ENCODE results near the gene KLHL26. TPM values are rescaled to one million over a fixed set of nuclear protein-coding genes. Genes with fewer than 3 reads are reported as not detected.

Gene KLHL26
- total RNA-seq, 2 experiments from 2014 or later: 13.7 to 19.0 TPM

DNA sequence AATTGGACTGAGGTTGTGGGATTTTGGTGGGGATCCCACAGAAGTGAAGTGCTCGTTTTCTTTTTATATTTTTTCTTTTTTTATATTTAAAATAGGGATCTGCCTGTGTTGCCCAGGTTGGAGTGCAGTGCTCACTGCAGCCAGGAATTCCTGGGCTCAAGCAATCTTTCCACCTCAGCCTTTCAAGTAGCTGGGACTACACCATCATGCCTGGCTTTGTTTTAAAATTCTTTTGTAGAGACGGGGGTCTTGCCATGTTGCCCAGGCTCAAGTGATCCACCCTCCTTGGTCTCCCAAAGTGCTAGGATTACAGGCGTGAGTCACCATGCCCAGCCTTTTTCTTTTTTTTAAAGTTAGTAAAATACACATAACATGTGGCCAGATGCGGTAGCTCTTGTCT, 67.2 kb downstream of the KLHL26 start:
- intact Hi-C loops (cut with DNase I, micrococcal nuclease): loop anchor here (5.0 to 10.0 kb wide), 3 partner anchors 67 to 179 kb away; partner anchors contain the start of genes ELL (in 1 of the 2), KLHL26 (in 1 of the 2) and UPF1 (in 1 of the 2)
- DNase-seq: no peak
- POLR2A ChIA-PET: interaction anchor here (0.6 kb wide), 1 partner anchor 143 kb away, joined by 3 read pairs; no protein-coding TSS in a partner anchor

DNA sequence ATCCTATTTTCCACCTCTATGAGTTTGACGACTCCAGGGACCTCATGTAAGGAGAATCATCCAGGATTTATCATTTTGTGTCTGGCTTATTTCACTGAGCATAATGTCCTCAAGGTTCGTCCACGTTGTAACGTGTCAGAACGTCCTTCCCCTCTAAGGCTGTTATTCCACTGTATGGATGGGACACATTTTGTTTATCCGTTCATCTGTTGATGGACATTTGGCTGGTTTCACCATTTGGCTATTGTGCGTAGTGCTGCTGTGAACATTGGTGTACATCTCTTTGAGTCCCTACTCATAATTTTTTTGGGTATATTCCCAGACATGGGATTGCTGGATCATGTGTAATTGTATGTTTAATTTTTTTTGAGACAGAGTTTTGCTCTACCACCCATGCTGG, 68.1 kb downstream of the KLHL26 start:
- H3K27me3 Mint-ChIP-seq: no peaks in the 10 kb centered on the region
- H3K36me3 ChIP-seq (ENCODE audit: insufficient read depth, low read length): no peaks in the 10 kb centered on the region
- DNase-seq: no peak
- no peaks in the 10 kb centered on the region for H3K36me3 Mint-ChIP-seq (ENCODE audit: low read depth)
- H3K4me1 Mint-ChIP-seq (ENCODE audit: low read depth): peaks cover 24% of the 10 kb centered on the region
- no peaks in the 10 kb centered on the region for H3K9me3 Mint-ChIP-seq
- H3K9me3 ChIP-seq (ENCODE audit: control insufficient read depth in 1 of 2, insufficient read depth in 1 of 2, low read length in 2 of 2): no peaks in the 10 kb centered on the region
- no peak for ATAC-seq (ENCODE audit: poor library complexity)
- H3K4me1 ChIP-seq (ENCODE audit: insufficient read depth, low read length): peaks cover 31% of the 10 kb centered on the region
- ChIA-PET POLR2A (no interaction called here), CTCF (no interaction called here)
- H3K27ac Mint-ChIP-seq: no peak overlapping the region
- no peak overlapping the region for H3K4me3 ChIP-seq (ENCODE audit: low read length)
- no peak overlapping the region for H3K27ac ChIP-seq (ENCODE audit: low read depth in 1 of 2, low read length in 2 of 2)
- intact Hi-C loops (cut with DNase I, micrococcal nuclease): loop anchor here (5.0 to 10.0 kb wide), 3 partner anchors 68 to 180 kb away; partner anchors contain the start of genes ELL (in 1 of the 2), KLHL26 (in 1 of the 2) and UPF1 (in 1 of the 2)
- no peaks in the 10 kb centered on the region for H3K27me3 ChIP-seq (ENCODE audit: control insufficient read depth in 1 of 2, insufficient read depth in 2 of 2, low read length in 2 of 2)
- no peak overlapping the region for H3K4me3 Mint-ChIP-seq
- TF ChIP-seq, protein P1, sequence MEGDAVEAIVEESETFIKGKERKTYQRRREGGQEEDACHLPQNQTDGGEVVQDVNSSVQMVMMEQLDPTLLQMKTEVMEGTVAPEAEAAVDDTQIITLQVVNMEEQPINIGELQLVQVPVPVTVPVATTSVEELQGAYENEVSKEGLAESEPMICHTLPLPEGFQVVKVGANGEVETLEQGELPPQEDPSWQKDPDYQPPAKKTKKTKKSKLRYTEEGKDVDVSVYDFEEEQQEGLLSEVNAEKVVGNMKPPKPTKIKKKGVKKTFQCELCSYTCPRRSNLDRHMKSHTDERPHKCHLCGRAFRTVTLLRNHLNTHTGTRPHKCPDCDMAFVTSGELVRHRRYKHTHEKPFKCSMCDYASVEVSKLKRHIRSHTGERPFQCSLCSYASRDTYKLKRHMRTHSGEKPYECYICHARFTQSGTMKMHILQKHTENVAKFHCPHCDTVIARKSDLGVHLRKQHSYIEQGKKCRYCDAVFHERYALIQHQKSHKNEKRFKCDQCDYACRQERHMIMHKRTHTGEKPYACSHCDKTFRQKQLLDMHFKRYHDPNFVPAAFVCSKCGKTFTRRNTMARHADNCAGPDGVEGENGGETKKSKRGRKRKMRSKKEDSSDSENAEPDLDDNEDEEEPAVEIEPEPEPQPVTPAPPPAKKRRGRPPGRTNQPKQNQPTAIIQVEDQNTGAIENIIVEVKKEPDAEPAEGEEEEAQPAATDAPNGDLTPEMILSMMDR (IDR thresholded peaks at IDR 0.05): no peak

More for the DNA sequence above, 67.2 kb downstream of the KLHL26 start:
- H3K27ac ChIP-seq (ENCODE audit: low read depth in 1 of 2, low read length in 2 of 2): no peak overlapping the region
- H3K36me3 Mint-ChIP-seq (ENCODE audit: low read depth): no peaks in the 10 kb centered on the region
- H3K27me3 ChIP-seq (ENCODE audit: control insufficient read depth in 1 of 2, insufficient read depth in 2 of 2, low read length in 2 of 2): no peaks in the 10 kb centered on the region
- no peak overlapping the region for H3K4me3 Mint-ChIP-seq
- peaks cover 33% of the 10 kb centered on the region for H3K4me1 Mint-ChIP-seq (ENCODE audit: low read depth)
- H3K9me3 ChIP-seq (ENCODE audit: control insufficient read depth in 1 of 2, insufficient read depth in 1 of 2, low read length in 2 of 2): no peaks in the 10 kb centered on the region
- H3K27ac Mint-ChIP-seq: no peak overlapping the region
- H3K4me1 ChIP-seq (ENCODE audit: insufficient read depth, low read length): peaks cover 31% of the 10 kb centered on the region
- no peak for ATAC-seq (ENCODE audit: poor library complexity)
- H3K36me3 ChIP-seq (ENCODE audit: insufficient read depth, low read length): no peaks in the 10 kb centered on the region
- TF ChIP-seq, protein P1 (IDR thresholded peaks at IDR 0.05): no peak
- CTCF ChIA-PET: no interaction called here
- no peaks in the 10 kb centered on the region for H3K9me3 Mint-ChIP-seq
- no peaks in the 10 kb centered on the region for H3K27me3 Mint-ChIP-seq
- H3K4me3 ChIP-seq (ENCODE audit: low read length): no peak overlapping the region

DNA sequence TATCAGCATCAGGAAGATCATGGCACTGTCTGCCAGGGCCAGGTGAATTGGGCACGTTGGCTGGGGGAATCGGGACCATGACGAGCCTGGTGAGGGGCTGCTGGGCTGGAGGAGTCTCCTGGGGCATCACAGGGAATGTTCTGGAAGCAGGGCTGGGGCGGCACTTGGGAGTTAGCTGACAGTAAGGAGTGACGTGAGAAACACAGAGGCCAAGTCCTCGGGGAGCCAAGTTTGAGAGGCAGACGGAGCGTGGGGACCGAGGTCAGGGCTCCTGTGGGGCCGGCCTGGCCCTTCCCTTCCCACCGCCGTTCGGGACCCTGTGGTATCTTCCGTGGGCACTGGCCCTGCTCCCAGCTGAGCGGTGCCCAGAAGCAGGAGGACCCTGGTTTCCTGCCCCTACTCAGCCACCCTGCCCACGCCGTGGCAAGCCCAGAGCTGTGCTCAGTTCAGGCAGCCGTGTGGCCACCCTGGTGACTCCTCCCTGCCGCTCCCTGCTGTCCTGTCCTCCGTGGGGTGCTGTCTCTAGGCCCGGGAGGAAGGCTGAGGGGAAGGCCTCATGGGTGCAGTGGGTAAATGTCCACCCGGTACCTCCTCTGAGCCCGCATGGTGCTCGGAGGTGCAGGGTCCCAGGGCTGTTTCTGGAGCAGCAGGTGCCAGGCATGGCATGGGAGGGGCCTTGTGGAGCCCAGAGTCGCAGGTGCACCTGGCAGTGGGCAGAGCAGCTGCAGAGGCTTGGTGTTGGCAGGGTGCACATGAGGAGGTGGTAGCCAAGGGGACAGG, 71.8 kb downstream of the KLHL26 start:
- Mint-ChIP-seq H3K4me1 (ENCODE audit: low read depth) (peaks cover 15% of the 10 kb centered on the region), H3K9me3 (no peaks in the 10 kb centered on the region), H3K36me3 (ENCODE audit: low read depth) (no peaks in the 10 kb centered on the region), H3K4me3 (no peak overlapping the region), H3K27me3 (no peaks in the 10 kb centered on the region), H3K27ac (no peak overlapping the region)
- TF ChIP-seq, protein P1 (IDR thresholded peaks at IDR 0.05): no peak
- POLR2A ChIA-PET: interaction anchor here (0.6 kb wide), 1 partner anchor 57 kb away, joined by 3 read pairs; no protein-coding TSS in a partner anchor
- CTCF ChIA-PET: no interaction called here
- intact Hi-C loops (cut with DNase I, micrococcal nuclease): loop anchor here in 1 of 2 experiments (10.0 kb wide), 1 partner anchor 184 kb away; the partner anchor contains the start of gene ELL
- peaks cover 18% of the 10 kb centered on the region for H3K4me1 ChIP-seq (ENCODE audit: insufficient read depth, low read length)
- no peak overlapping the region for H3K27ac ChIP-seq (ENCODE audit: low read depth in 1 of 2, low read length in 2 of 2)
- no peaks in the 10 kb centered on the region for H3K9me3 ChIP-seq (ENCODE audit: control insufficient read depth in 1 of 2, insufficient read depth in 1 of 2, low read length in 2 of 2)
- no peak for ATAC-seq (ENCODE audit: poor library complexity)
- no peak for DNase-seq
- H3K36me3 ChIP-seq (ENCODE audit: insufficient read depth, low read length): no peaks in the 10 kb centered on the region
- no peak overlapping the region for H3K4me3 ChIP-seq (ENCODE audit: low read length)
- no peaks in the 10 kb centered on the region for H3K27me3 ChIP-seq (ENCODE audit: control insufficient read depth in 1 of 2, insufficient read depth in 2 of 2, low read length in 2 of 2)
